GM19351 (cell line): ENCODE data around the gene CARD11.
"Not testable (repeated sequence)": the region's sequence is repeated elsewhere in the genome, so short reads cannot be mapped to it uniquely, and the experiment has no call there.

Experiments used
- ATAC-seq: cut with Tn5 transposase; IDR thresholded peaks from one replicate; pipeline ENCODE4 v1.9.1; 2021; ENCODE audit warnings: mild to moderate bottlenecking, moderate library complexity; ENCODE audit not compliant: unreplicated experiment

The CARD11 gene

GRCh38 chr7:2966466-2967078 lies 77.1 kb downstream of the CARD11 start:
- ATAC-seq = no peak

GRCh38 chr7:2965745-2966270 lies 77.9 kb downstream of the CARD11 start:
- ATAC-seq = no peak

GRCh38 chr7:2965301-2965700 lies 78.4 kb downstream of the CARD11 start:
- ATAC-seq = no peak

- no peak for ATAC-seq
Measured at GRCh38 chr7:2964208-2964607, 79.5 kb downstream of the CARD11 start.

GRCh38 chr7:2962865-2963264 lies 80.8 kb downstream of the CARD11 start:
- no peak for ATAC-seq

GRCh38 chr7:2959828-2960599 lies 83.7 kb downstream of the CARD11 start:
- ATAC-seq = no peak

- no peak for ATAC-seq
Measured at GRCh38 chr7:2959103-2959680, 84.5 kb downstream of the CARD11 start.

- ATAC-seq = no peak
Measured at GRCh38 chr7:2958416-2959102, 85.1 kb downstream of the CARD11 start.

GRCh38 chr7:2957369-2957727 lies 86.3 kb downstream of the CARD11 start:
- ATAC-seq = not testable (repeated sequence)

GRCh38 chr7:2956526-2957368 lies 86.9 kb downstream of the CARD11 start:
- ATAC-seq = no peak

GRCh38 chr7:2956076-2956475 lies 87.6 kb downstream of the CARD11 start:
- no peak for ATAC-seq

GRCh38 chr7:2955269-2955668 lies 88.4 kb downstream of the CARD11 start:
- no peak for ATAC-seq

- ATAC-seq = no peak
Measured at GRCh38 chr7:2954433-2954853, 89.2 kb downstream of the CARD11 start.

- no peak for ATAC-seq
Measured at GRCh38 chr7:2953588-2954407, 89.9 kb downstream of the CARD11 start.

GRCh38 chr7:2953099-2953498 lies 90.6 kb downstream of the CARD11 start:
- ATAC-seq = no peak

GRCh38 chr7:2952316-2952715 lies 91.4 kb downstream of the CARD11 start:
- ATAC-seq = no peak

GRCh38 chr7:2950578-2950977 lies 93.1 kb downstream of the CARD11 start:
- no peak for ATAC-seq

- no peak for ATAC-seq
Measured at GRCh38 chr7:2948749-2949148, 94.9 kb downstream of the CARD11 start.

GRCh38 chr7:2947058-2947780 lies 96.4 kb downstream of the CARD11 start:
- ATAC-seq = no peak
